ENCODE data around the gene GPC3. TPM values are rescaled to one million over a fixed set of nuclear protein-coding genes. Genes with fewer than 3 reads are reported as not detected.

The GPC3 gene
- total RNA-seq, 1 experiment from 2014 or later = not detected

DNA sequence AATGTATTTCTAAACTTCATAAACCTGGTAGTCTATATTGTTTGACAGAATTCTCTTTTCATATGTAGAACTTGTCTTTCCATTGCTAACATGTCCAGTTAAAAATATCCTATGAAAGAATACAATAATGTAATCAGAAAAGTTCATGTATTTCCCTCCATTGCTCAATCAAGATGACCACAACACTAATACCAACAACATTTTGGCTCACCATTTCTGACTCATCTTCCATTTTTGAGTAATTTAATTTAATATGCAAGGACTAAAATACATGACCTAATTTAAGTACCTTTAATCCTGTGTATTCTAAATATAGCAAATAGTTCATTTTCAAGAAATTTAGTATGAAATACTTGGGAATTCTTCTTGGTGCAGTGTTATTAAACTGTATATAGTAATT is 330.6 kb downstream of the GPC3 start:
- CTCF ChIA-PET = no interaction called here
- no peaks in the 10 kb centered on the region for H3K27me3 ChIP-seq (ENCODE audit: insufficient read depth, low read depth)

GRCh38 chrX:133653358-133653757 is 332.0 kb downstream of the GPC3 start:
- no peak for DNase-seq
- intact Hi-C loops (cut with micrococcal nuclease; ENCODE audit: unreplicated experiment) = no loop called here
- CTCF ChIA-PET = no interaction called here
- H3K4me1 ChIP-seq (replicated peaks; ENCODE audit: insufficient read depth) = peaks cover 15% of the 10 kb centered on the region
- no peaks in the 10 kb centered on the region for H3F3A ChIP-seq (ENCODE audit: insufficient read depth, low read depth)
- no peak overlapping the region for H3K27ac ChIP-seq
- H4K20me1 ChIP-seq (ENCODE audit: insufficient read depth) = no peaks in the 10 kb centered on the region
- H3K4me3 ChIP-seq = no peak overlapping the region
- no peaks in the 10 kb centered on the region for H3K9me3 ChIP-seq (ENCODE audit: insufficient read depth, low read depth)
- POLR2A ChIA-PET (ENCODE audit: unreplicated experiment) = no interaction called here
- H3K4me2 ChIP-seq = no peak overlapping the region
- H3K9me2 ChIP-seq (ENCODE audit: insufficient read depth) = no peaks in the 10 kb centered on the region
- H2AFZ ChIP-seq = no peak overlapping the region; the same call in 1 of the 2 replicates
- no TSS peak for BruUV-seq (replicated peaks)
- no peaks in the 10 kb centered on the region for H3K36me3 ChIP-seq (ENCODE audit: low read depth)
- H3K27me3 ChIP-seq (ENCODE audit: insufficient read depth, low read depth) = no peaks in the 10 kb centered on the region
- no peak for TF ChIP-seq EZH2 (IDR thresholded peaks at IDR 0.05; ENCODE audit: low read depth)
- TF ChIP-seq, protein P1, sequence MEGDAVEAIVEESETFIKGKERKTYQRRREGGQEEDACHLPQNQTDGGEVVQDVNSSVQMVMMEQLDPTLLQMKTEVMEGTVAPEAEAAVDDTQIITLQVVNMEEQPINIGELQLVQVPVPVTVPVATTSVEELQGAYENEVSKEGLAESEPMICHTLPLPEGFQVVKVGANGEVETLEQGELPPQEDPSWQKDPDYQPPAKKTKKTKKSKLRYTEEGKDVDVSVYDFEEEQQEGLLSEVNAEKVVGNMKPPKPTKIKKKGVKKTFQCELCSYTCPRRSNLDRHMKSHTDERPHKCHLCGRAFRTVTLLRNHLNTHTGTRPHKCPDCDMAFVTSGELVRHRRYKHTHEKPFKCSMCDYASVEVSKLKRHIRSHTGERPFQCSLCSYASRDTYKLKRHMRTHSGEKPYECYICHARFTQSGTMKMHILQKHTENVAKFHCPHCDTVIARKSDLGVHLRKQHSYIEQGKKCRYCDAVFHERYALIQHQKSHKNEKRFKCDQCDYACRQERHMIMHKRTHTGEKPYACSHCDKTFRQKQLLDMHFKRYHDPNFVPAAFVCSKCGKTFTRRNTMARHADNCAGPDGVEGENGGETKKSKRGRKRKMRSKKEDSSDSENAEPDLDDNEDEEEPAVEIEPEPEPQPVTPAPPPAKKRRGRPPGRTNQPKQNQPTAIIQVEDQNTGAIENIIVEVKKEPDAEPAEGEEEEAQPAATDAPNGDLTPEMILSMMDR (conservative IDR thresholded peaks at IDR 0.05) = no peak
- H3K79me2 ChIP-seq (ENCODE audit: low read depth) = no peaks in the 10 kb centered on the region

More for the DNA sequence above, 330.6 kb downstream of the GPC3 start:
- peaks cover 30% of the 10 kb centered on the region for H3K4me1 ChIP-seq (replicated peaks; ENCODE audit: insufficient read depth)
- H3K79me2 ChIP-seq (ENCODE audit: low read depth) = no peaks in the 10 kb centered on the region
- no peaks in the 10 kb centered on the region for H3K36me3 ChIP-seq (ENCODE audit: low read depth)
- POLR2A ChIA-PET (ENCODE audit: unreplicated experiment) = no interaction called here
- no peak overlapping the region for H2AFZ ChIP-seq
- BruUV-seq (replicated peaks) = no TSS peak
- intact Hi-C loops (cut with micrococcal nuclease; ENCODE audit: unreplicated experiment) = no loop called here
- H3K4me2 ChIP-seq = no peak overlapping the region
- no peaks in the 10 kb centered on the region for H3F3A ChIP-seq (ENCODE audit: insufficient read depth, low read depth)
- no peaks in the 10 kb centered on the region for H4K20me1 ChIP-seq (ENCODE audit: insufficient read depth)
- no peak overlapping the region for H3K27ac ChIP-seq
- no peak for TF ChIP-seq EZH2 (IDR thresholded peaks at IDR 0.05; ENCODE audit: low read depth)
- TF ChIP-seq, protein P1 (conservative IDR thresholded peaks at IDR 0.05) = no peak
- no peaks in the 10 kb centered on the region for H3K9me3 ChIP-seq (ENCODE audit: insufficient read depth, low read depth)
- no peaks in the 10 kb centered on the region for H3K9me2 ChIP-seq (ENCODE audit: insufficient read depth)
- no peak for DNase-seq
- no peak overlapping the region for H3K4me3 ChIP-seq

DNA sequence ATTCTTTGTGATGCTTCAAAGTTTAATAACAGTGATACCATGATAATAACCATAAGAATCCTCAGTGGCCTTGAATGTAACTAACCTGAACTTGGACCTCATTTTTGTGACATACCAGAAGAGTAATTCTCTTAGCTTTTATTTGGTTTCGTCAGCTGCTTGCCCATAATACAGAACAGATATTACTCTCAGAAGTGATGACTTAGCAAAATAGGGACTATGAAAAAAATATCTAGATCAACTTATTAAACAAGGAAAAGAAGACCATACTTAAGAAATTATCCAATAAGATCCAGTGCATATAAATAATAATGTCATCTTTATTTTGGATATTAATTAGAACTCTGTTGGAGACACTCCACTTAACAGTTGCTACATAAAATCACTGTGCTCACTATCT is 333.2 kb downstream of the GPC3 start:
- no peak overlapping the region for H3K4me3 ChIP-seq
- ChIA-PET POLR2A (ENCODE audit: unreplicated experiment) (no interaction called here), CTCF (no interaction called here)
- no peak overlapping the region for H3K4me2 ChIP-seq
- no peaks in the 10 kb centered on the region for H3K79me2 ChIP-seq (ENCODE audit: low read depth)
- intact Hi-C loops (cut with micrococcal nuclease; ENCODE audit: unreplicated experiment) = no loop called here
- no peaks in the 10 kb centered on the region for H4K20me1 ChIP-seq (ENCODE audit: insufficient read depth)
- BruUV-seq (replicated peaks) = no TSS peak
- H3K4me1 ChIP-seq (replicated peaks; ENCODE audit: insufficient read depth) = peaks cover 9% of the 10 kb centered on the region
- no peaks in the 10 kb centered on the region for H3K36me3 ChIP-seq (ENCODE audit: low read depth)
- no peaks in the 10 kb centered on the region for H3K9me2 ChIP-seq (ENCODE audit: insufficient read depth)
- H3F3A ChIP-seq (ENCODE audit: insufficient read depth, low read depth) = no peaks in the 10 kb centered on the region
- no peaks in the 10 kb centered on the region for H3K27me3 ChIP-seq (ENCODE audit: insufficient read depth, low read depth)
- no peak overlapping the region for H2AFZ ChIP-seq
- no peaks in the 10 kb centered on the region for H3K9me3 ChIP-seq (ENCODE audit: insufficient read depth, low read depth)
- no peak for DNase-seq
- H3K27ac ChIP-seq = no peak overlapping the region
- TF ChIP-seq EZH2 (IDR thresholded peaks at IDR 0.05; ENCODE audit: low read depth) = no peak
- TF ChIP-seq, protein P1 (conservative IDR thresholded peaks at IDR 0.05) = no peak
